A549 treated with RU486 at 1 μM for 4 hours (cell line): ENCODE data around the gene MPV17L2. TPM values are rescaled to one million over a fixed set of nuclear protein-coding genes. Genes with fewer than 3 reads are reported as not detected.

Experiments used
- total RNA-seq: library from RNA; stranded (reverse); fragments of 200-300 nt; extraction: Qiagen RNA extraction; gene quantifications from 5 replicates; pipeline ENCODE4 v1.2.3, GENCODE V29; 2022; ENCODE audit warnings: low read depth

MPV17L2 gene
- total RNA-seq = 9.0 to 13.3 TPM (median 10.7 TPM) in 5 replicates

DNA sequence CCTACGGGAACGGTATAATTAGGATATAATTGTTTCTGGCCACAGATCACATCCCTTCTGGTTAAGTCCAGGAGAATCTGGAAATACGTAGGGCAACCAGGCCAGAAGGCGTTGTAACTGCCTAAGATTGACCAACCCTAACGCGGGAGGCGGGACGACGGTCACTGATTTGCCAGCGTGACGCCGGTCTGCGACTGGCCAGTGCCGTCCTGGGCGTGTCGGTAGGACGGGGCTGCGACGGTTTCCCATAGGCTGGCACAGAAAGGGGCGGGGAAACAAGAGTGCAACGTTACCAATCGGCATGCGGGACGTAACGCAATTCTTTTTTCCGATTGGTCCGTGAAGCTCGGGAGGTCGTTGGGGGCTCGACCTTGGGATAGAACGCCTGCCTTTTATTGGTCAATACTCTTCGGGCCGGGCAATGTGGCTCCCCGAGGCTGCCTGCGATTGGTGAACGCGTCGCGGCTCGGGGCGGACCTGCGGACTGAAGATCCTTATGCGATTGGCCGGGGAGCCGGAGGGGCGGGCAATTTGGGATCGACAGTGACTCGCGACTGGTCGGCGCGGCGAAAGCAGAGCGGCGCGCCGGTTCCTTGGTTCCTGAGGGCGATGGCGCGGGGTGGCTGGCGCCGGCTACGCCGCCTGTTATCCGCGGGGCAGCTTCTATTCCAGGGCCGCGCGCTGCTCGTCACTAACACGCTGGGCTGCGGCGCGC is at the start of gene MPV17L2:
MPV17L2 (plus strand) TSS at position 546 of the 715 bp plus-strand sequence; CDS start at position 610, 64 bp downstream.

DNA sequence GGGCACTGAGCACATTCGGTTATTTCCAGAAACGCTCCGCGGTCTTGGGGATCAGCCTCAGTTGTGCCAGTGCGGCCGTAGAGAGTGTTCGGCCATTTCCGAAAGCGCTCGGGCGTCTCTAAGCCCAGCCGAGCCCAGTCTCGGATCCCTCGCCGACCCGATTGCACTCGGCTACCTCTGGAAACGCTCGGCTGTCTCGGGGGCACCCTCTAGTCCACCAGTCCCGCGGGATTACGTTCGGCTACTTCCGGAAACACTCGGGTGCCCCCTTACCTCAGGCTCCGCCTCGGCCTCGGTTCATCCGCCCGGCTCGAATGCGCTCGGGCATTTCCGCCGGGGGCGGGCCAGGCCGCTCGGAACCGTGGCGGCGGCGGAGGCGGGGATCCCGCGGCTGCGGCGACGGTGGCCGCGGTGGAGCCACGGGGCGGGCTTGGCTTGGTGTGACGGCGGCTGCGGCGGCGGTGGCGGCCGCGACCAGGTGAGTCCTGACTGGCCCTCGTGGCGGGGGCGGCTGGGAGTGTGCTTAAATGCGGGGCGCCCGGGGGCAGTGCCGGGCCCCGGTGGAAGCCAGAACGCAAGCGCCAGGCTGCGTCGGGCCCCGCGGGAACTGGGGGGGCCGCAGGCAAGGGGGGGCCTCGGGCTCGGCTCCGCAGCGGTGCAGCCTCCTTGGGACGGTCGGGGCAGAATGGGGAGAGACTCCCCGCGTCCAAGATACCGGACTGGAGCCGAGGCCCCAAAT is 40.0 kb upstream of the MPV17L2 start, which contains the start of gene PIK3R2:
PIK3R2 (plus strand) TSS at position 347 of the 739 bp plus-strand sequence. CDS start 2,717 bp downstream, outside the sequence.

DNA sequence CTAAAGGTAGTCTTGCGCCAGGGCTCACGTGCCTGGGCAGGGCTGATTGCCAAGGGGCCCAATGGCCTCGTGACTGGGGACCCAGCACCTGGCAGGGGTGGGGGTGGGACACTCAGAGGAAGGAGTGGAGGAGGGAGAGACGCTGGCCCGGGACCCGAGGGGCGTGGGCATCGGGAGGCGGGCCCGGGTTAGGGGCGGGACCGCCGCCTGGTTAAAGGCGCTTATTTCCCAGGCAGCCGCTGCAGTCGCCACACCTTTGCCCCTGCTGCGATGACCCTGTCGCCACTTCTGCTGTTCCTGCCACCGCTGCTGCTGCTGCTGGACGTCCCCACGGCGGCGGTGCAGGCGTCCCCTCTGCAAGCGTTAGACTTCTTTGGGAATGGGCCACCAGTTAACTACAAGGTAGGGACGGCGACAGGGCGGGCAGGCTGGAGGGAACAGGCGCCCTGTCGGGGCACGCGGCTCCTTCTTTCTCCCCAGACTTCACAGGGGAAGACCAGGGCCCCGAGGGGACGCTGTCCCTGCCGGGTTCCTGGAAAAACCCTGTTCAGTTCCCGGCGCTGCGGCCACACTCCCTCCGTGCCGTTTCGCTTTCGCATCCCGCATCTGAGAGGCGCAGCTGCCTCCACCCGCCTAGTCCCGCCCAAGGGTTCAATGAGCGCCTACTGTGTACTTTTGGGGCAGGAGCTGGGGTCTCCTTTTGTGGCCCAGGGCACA is 19.3 kb upstream of the MPV17L2 start, which contains the start of gene IFI30:
IFI30 (plus strand) TSS at position 242 of the 717 bp plus-strand sequence; CDS start at position 271, 29 bp downstream.

DNA sequence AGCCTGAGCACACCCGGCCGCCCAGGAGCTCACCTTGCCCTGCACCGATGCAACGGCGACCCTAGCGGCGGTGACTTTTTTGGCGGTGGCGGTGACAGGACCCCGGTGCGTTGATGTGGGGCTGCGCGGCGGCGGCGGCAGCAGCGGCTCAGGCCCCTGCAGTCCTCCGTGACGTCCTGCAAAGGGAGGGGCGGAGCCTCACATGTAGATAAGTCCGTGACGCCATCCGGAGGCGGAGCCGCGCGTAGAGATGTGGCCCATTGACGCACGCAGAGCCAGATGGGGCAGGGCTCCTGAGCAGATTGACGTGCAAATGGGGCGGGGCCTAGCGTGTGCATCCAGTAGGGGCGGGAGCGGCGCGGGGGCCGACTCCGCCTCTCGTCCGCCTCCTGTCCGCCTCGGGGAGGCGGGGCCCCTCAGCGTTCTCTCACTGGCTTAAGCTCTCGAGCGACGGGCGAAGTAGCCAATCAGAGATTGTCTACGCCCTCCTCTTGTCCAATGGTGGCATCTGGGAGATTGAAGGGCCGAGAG is 10.9 kb downstream of the MPV17L2 start, which contains the start of gene RAB3A:
RAB3A (minus strand) TSS at position 180 of the 531 bp plus-strand sequence. CDS start 1,302 bp downstream, outside the sequence.

DNA sequence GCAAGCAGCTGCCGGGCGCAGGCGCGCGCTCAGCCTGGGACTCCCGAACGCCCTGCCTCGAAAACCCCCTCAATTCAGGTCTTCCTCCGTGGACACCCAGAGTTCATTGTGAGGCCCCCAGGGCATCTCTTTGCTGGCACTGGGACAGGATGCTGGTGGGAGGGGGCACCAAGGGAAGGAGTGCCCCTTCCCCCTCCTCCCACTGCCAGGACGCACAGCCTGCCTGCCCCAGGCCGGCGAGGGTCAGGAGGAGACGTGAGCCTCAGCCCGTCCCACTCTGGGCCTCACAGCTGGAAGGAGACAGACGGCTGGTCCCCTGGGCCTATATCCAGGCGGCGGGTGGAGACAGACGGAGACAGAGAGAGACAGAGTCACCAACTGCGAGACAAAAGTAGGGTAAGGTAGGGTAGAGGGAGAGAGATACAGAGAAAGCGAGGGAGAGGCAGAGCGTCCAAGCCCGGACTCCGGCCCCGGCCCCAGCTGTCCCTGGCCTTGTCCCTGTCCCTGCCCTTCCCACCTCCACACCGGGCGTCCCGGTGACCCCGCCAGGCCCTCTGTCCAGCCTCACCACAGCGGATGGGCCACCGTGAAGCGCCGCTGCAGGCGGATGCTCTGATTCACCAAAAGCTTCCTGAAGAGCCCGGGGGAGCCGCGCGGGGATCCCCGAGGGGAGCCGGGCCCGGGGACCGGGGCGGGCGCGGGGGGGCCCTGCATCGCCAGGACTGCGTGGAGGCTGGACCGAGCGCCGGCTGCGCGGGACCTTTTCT is 32.9 kb downstream of the MPV17L2 start, which contains the start of gene PDE4C:
PDE4C (minus strand) TSS at position 737 of the 767 bp plus-strand sequence; CDS start at position 714, 23 bp downstream.

Other genes with a start within 250 kb of the MPV17L2 start
- gene KCNN1, start 226.1 kb upstream of the MPV17L2 start, total RNA-seq = 0.38 to 0.98 TPM (median 0.47 TPM) in 5 replicates
- 18.4 to 28.5 TPM (median 27.6 TPM) in 5 replicates for gene ARRDC2, start 185.0 kb upstream of the MPV17L2 start, total RNA-seq
- not detected in 5 replicates for gene IL12RB1, start 106.3 kb upstream of the MPV17L2 start, total RNA-seq
- 1.6 to 2.2 TPM (median 1.8 TPM) in 5 replicates for gene MAST3, start 95.4 kb upstream of the MPV17L2 start, total RNA-seq
- 3.0 to 13.4 TPM (median 9.3 TPM) in 5 replicates for gene PIK3R2, start 40.1 kb upstream of the MPV17L2 start, total RNA-seq
- gene IFI30, start 19.4 kb upstream of the MPV17L2 start, total RNA-seq = 10.4 to 22.0 TPM (median 15.3 TPM) in 5 replicates
- 0.53 to 1.1 TPM (median 0.57 TPM) in 5 replicates for gene RAB3A, start 10.8 kb downstream of the MPV17L2 start, total RNA-seq
- 0.27 to 0.50 TPM in 2 of 5 replicates, not detected in the others for gene PDE4C, start 33.2 kb downstream of the MPV17L2 start, total RNA-seq
- 0.32 to 0.49 TPM (median 0.40 TPM) in 5 replicates for gene IQCN, start 81.2 kb downstream of the MPV17L2 start, total RNA-seq
- 35.1 to 63.5 TPM (median 51.7 TPM) in 5 replicates for gene JUND, start 88.4 kb downstream of the MPV17L2 start, total RNA-seq
- gene LSM4, start 129.9 kb downstream of the MPV17L2 start, total RNA-seq = 228 to 256 TPM (median 239 TPM) in 5 replicates
- gene PGPEP1, start 147.4 kb downstream of the MPV17L2 start, total RNA-seq = 2.6 to 3.1 TPM (median 2.6 TPM) in 5 replicates
- gene GDF15, start 192.9 kb downstream of the MPV17L2 start, total RNA-seq = 30.3 to 66.7 TPM (median 56.0 TPM) in 5 replicates
- gene LRRC25, start 204.4 kb downstream of the MPV17L2 start, total RNA-seq = not detected in 5 replicates
- 34.1 to 57.9 TPM (median 51.4 TPM) in 5 replicates for gene SSBP4, start 226.2 kb downstream of the MPV17L2 start, total RNA-seq
- gene ISYNA1, start 244.9 kb downstream of the MPV17L2 start, total RNA-seq = 27.1 to 47.3 TPM (median 45.2 TPM) in 5 replicates